GM19438 (cell line): Measurements from ENCODE around the gene NTN4.
"Not testable (repeated sequence)": the region's sequence is repeated elsewhere in the genome, so short reads cannot be mapped to it uniquely, and the experiment has no call there.

Source experiments
- ATAC-seq: cut with Tn5 transposase; IDR thresholded peaks from one replicate; pipeline ENCODE4 v1.9.1; 2021; ENCODE audit warnings: low read depth; ENCODE audit not compliant: unreplicated experiment

The NTN4 gene

GRCh38 chr12:95672166-95672565 lies 118.4 kb downstream of the NTN4 start:
- no peak for ATAC-seq

- no peak for ATAC-seq
Observed at GRCh38 chr12:95671265-95671664, 119.3 kb downstream of the NTN4 start.

GRCh38 chr12:95663525-95663924 lies 127.0 kb downstream of the NTN4 start:
- ATAC-seq, result no peak

- ATAC-seq, result no peak
Observed at GRCh38 chr12:95661360-95661759, 129.2 kb downstream of the NTN4 start.

- ATAC-seq, result no peak
Observed at GRCh38 chr12:95658386-95658785, 132.2 kb downstream of the NTN4 start.

- ATAC-seq, result not testable (repeated sequence)
Observed at GRCh38 chr12:95654665-95655064, 135.9 kb downstream of the NTN4 start.

GRCh38 chr12:95653771-95654546 lies 136.6 kb downstream of the NTN4 start:
- no peak for ATAC-seq

GRCh38 chr12:95651681-95652080 lies 138.9 kb downstream of the NTN4 start:
- no peak for ATAC-seq

- ATAC-seq, result no peak
Observed at GRCh38 chr12:95648990-95649791, 141.4 kb downstream of the NTN4 start.

GRCh38 chr12:95646781-95647190 lies 143.8 kb downstream of the NTN4 start:
- ATAC-seq, result no peak

- ATAC-seq, result no peak
Observed at GRCh38 chr12:95643256-95643655, 147.3 kb downstream of the NTN4 start.

- no peak for ATAC-seq
Observed at GRCh38 chr12:95642583-95642982, 148.0 kb downstream of the NTN4 start.

GRCh38 chr12:95641299-95641952 lies 149.1 kb downstream of the NTN4 start:
- ATAC-seq, result no peak

GRCh38 chr12:95640516-95640915 lies 150.0 kb downstream of the NTN4 start:
- ATAC-seq, result no peak

GRCh38 chr12:95637471-95638155 lies 153.0 kb downstream of the NTN4 start:
- no peak for ATAC-seq

- ATAC-seq, result no peak
Observed at GRCh38 chr12:95637010-95637409, 153.6 kb downstream of the NTN4 start.

GRCh38 chr12:95634622-95635621 lies 155.6 kb downstream of the NTN4 start:
- peak; percentile 91 for ATAC-seq

GRCh38 chr12:95633732-95634465 lies 156.7 kb downstream of the NTN4 start:
- ATAC-seq, result no peak
